H9 (cell line): ENCODE data around the gene TADA2B. TPM values are rescaled to one million over a fixed set of nuclear protein-coding genes. Genes with fewer than 3 reads are reported as not detected.
A peak's percentile ranks its signal among the peaks of the same experiment; 100 is the strongest.

Experiments
- DNase-seq: peaks from one replicate; pipeline ENCODE4 v3.0.0-alpha.2; 2017
- H2AFZ ChIP-seq: one replicate; pipeline ENCODE4 v1.6.1; 2013; ENCODE audit warnings: mild to moderate bottlenecking, low read length, control low read depth, moderate library complexity
- H2AK5ac ChIP-seq: 2 replicates; pipeline ENCODE4 v1.6.1; 2013; ENCODE audit warnings: low read length, control low read depth, mixed read lengths; ENCODE audit not compliant: insufficient read length
- H2BK120ac ChIP-seq: one replicate; pipeline ENCODE4 v1.6.1; 2013; ENCODE audit warnings: low read depth, mild to moderate bottlenecking, low read length, control low read depth, inconsistent platforms; ENCODE audit not compliant: poor library complexity, severe bottlenecking
- H2BK12ac ChIP-seq: 2 replicates; pipeline ENCODE4 v1.6.1; 2013; ENCODE audit warnings: low read length, control low read depth, mixed read lengths, low read depth; ENCODE audit not compliant: insufficient read length
- H2BK15ac ChIP-seq: 2 replicates; pipeline ENCODE4 v1.6.1; 2013; ENCODE audit warnings: low read depth, low read length, control low read depth
- H2BK20ac ChIP-seq: one replicate; pipeline ENCODE4 v1.6.1; 2013; ENCODE audit warnings: low read depth, mild to moderate bottlenecking, low read length, control low read depth, inconsistent platforms; ENCODE audit not compliant: poor library complexity, severe bottlenecking
- H2BK5ac ChIP-seq: 2 replicates; pipeline ENCODE4 v1.6.1; 2013; ENCODE audit warnings: low read length, control low read depth, mixed read lengths; ENCODE audit not compliant: insufficient read length
- H3K14ac ChIP-seq: 2 replicates; pipeline ENCODE4 v1.6.1; 2013; ENCODE audit warnings: low read length, control low read depth; ENCODE audit not compliant: insufficient read depth
- H3K18ac ChIP-seq: 2 replicates; pipeline ENCODE4 v1.6.1; 2013; ENCODE audit warnings: low read depth, mild to moderate bottlenecking, mixed read lengths, low read length, control low read depth; ENCODE audit not compliant: insufficient read length
- H3K23ac ChIP-seq: 2 replicates; pipeline ENCODE4 v1.6.1; 2013; ENCODE audit warnings: low read length, control low read depth, mixed read lengths, low read depth; ENCODE audit not compliant: insufficient read length
- H3K23me2 ChIP-seq: 2 replicates; pipeline ENCODE4 v1.6.1; 2013; ENCODE audit warnings: low read depth, mild to moderate bottlenecking, mixed read lengths, low read length, control low read depth; ENCODE audit not compliant: insufficient read length, poor library complexity, severe bottlenecking
- H3K27ac ChIP-seq: 2 replicates; pipeline ENCODE4 v1.5.1; 2013; ENCODE audit warnings: low read length, control low read depth, mixed read lengths, low read depth; ENCODE audit not compliant: insufficient read length
- H3K27me3 ChIP-seq: 2 replicates; pipeline ENCODE4 v1.6.1; 2013; ENCODE audit warnings: low read length, control low read depth, inconsistent platforms; ENCODE audit not compliant: insufficient read depth
- H3K4ac ChIP-seq: 2 replicates; pipeline ENCODE4 v1.6.1; 2013; ENCODE audit warnings: low read depth, mild to moderate bottlenecking, control low read depth, inconsistent platforms, low read length, moderate library complexity
- H3K4me1 ChIP-seq: 2 replicates; pipeline ENCODE4 v1.6.1; 2013; ENCODE audit warnings: low read length, control low read depth, inconsistent platforms; ENCODE audit not compliant: insufficient read depth
- H3K4me2 ChIP-seq: 2 replicates; pipeline ENCODE4 v1.6.1; 2013; ENCODE audit warnings: low read length, control low read depth, mixed read lengths; ENCODE audit not compliant: insufficient read length, insufficient read depth
- H3K56ac ChIP-seq: 2 replicates; pipeline ENCODE4 v1.6.1; 2013; ENCODE audit warnings: low read depth, mild to moderate bottlenecking, mixed read lengths, low read length, control low read depth; ENCODE audit not compliant: insufficient read length
- H3K79me1 ChIP-seq: 2 replicates; pipeline ENCODE4 v1.6.1; 2013; ENCODE audit warnings: low read depth, mild to moderate bottlenecking, moderate library complexity, low read length, control low read depth, inconsistent platforms; ENCODE audit not compliant: insufficient read depth, poor library complexity, severe bottlenecking
- H3K79me2 ChIP-seq: 2 replicates; pipeline ENCODE4 v1.6.1; 2013; ENCODE audit warnings: low read length, control low read depth, inconsistent platforms; ENCODE audit not compliant: insufficient read depth
- H3K9ac ChIP-seq: 2 replicates; pipeline ENCODE4 v1.6.1; 2013; ENCODE audit warnings: low read length, control low read depth, mixed read lengths; ENCODE audit not compliant: insufficient read length; ENCODE audit errors: extremely low read depth
- H3K9me3 ChIP-seq: one replicate; pipeline ENCODE4 v1.6.1; 2013; ENCODE audit warnings: low read depth, low read length, inconsistent platforms; ENCODE audit not compliant: control insufficient read depth
- H3T11ph ChIP-seq: one replicate; pipeline ENCODE4 v1.6.1; 2013; ENCODE audit warnings: mild to moderate bottlenecking, low read length, control low read depth, inconsistent platforms
- H4K20me1 ChIP-seq: one replicate; pipeline ENCODE4 v1.6.1; 2013; ENCODE audit not compliant: control insufficient read depth, insufficient read length, insufficient read depth
- H4K5ac ChIP-seq: 2 replicates; pipeline ENCODE4 v1.6.1; 2013; ENCODE audit warnings: low read depth, mild to moderate bottlenecking, mixed read lengths, low read length, control low read depth; ENCODE audit not compliant: insufficient read length
- H4K8ac ChIP-seq: replicated peaks from 2 replicates; pipeline ENCODE4 v1.6.1; 2013; ENCODE audit warnings: low read length, control low read depth, mixed read lengths, low read depth; ENCODE audit not compliant: insufficient read length
- H4K91ac ChIP-seq: 2 replicates; pipeline ENCODE4 v1.6.1; 2013; ENCODE audit warnings: low read depth, mild to moderate bottlenecking, moderate library complexity, mixed read lengths, low read length, control low read depth; ENCODE audit not compliant: insufficient read length
- H3K27ac Mint-ChIP-seq, 3 experiments: 2 replicates in 2 of 3; 3 replicates in 1 of 3; pipeline ENCODE4 v1.8.0; 2020 to 2021; ENCODE audit warnings: mixed read lengths in 3 of 3, mild to moderate bottlenecking in 1 of 3, moderate library complexity in 1 of 3
- H3K27me3 Mint-ChIP-seq: 2 replicates; pipeline ENCODE4 v1.8.0; 2021; ENCODE audit warnings: low read depth, mild to moderate bottlenecking, moderate library complexity, mixed read lengths
- H3K36me3 Mint-ChIP-seq, 3 experiments: 2 replicates in 2 of 3; 3 replicates in 1 of 3; pipeline ENCODE4 v1.8.0; 2020 to 2021; ENCODE audit warnings: low read depth in 3 of 3, mixed read lengths in 3 of 3; ENCODE audit not compliant: insufficient read depth in 1 of 3
- H3K4me1 Mint-ChIP-seq, 2 experiments: 2 replicates each; pipeline ENCODE4 v1.8.0; 2020; ENCODE audit warnings: mixed read lengths in 2 of 2
- H3K4me3 Mint-ChIP-seq, 2 experiments: 2 replicates in 1 of 2; 3 replicates in 1 of 2; pipeline ENCODE4 v1.8.0; 2020 to 2021; ENCODE audit warnings: mild to moderate bottlenecking in 2 of 2, mixed read lengths in 2 of 2, moderate library complexity in 1 of 2
- H3K9me3 Mint-ChIP-seq, 2 experiments: 2 replicates in 1 of 2; 3 replicates in 1 of 2; pipeline ENCODE4 v1.8.0; 2020; ENCODE audit warnings: mild to moderate bottlenecking in 2 of 2, mixed read lengths in 2 of 2, moderate library complexity in 1 of 2
- CTCF ChIP-seq: fragments of 200-600 bp; sonication (generic); conservative IDR thresholded peaks from 3 replicates; pipeline ENCODE4 v1.8.0; 2021; ENCODE audit warnings: antibody characterized with exemption, mild to moderate bottlenecking
- WGBS: extraction: QIAGEN DNeasy Blood & Tissue Kit; methylation state at CpG from one replicate; pipeline ENCODE4 v1.1.7; 2013; ENCODE audit warnings: missing lambda C conversion rate, low lambda C conversion rate, mixed read lengths; ENCODE audit not compliant: insufficient read length; ENCODE audit errors: extremely low coverage; 5-methylcytosine and 5-hydroxymethylcytosine counted together
- total RNA-seq: library from RNA; stranded (reverse); gene quantifications from 2 replicates; pipeline ENCODE4 v1.2.1, GENCODE V29; 2021

Gene TADA2B
- total RNA-seq, 1 experiment from 2014 or later, result 14.0 TPM

GRCh38 chr4:7014815-7015214, 28.4 kb upstream of the TADA2B start:
- H3K9me3 ChIP-seq, result no peaks in the 10 kb centered on the region
- no peak overlapping the region for H2BK120ac ChIP-seq
- no CpG with 5 or more reads among the region's 12 CpGs for WGBS
- no peak overlapping the region for H3K56ac ChIP-seq
- H2AFZ ChIP-seq, result no peak overlapping the region
- no peak overlapping the region for H3K23ac ChIP-seq
- no peak overlapping the region for H4K91ac ChIP-seq
- no peaks in the 10 kb centered on the region for H3K4me1 ChIP-seq
- peaks cover 34 to 85% (median 57%) of the 10 kb centered on the region in 3 experiments; a peak in 6 of 7 replicates for H3K36me3 Mint-ChIP-seq
- H4K8ac ChIP-seq, result no peak overlapping the region
- H3K18ac ChIP-seq, result no peak overlapping the region
- H3K27me3 Mint-ChIP-seq, result no peaks in the 10 kb centered on the region; the same call in 1 of the 2 replicates
- H2BK5ac ChIP-seq, result no peak overlapping the region
- peaks cover 2 to 4% of the 10 kb centered on the region in 2 experiments; a peak in 3 of 4 replicates for H3K4me1 Mint-ChIP-seq
- H3K79me2 ChIP-seq, result no peaks in the 10 kb centered on the region
- no peak overlapping the region for H3K4me3 Mint-ChIP-seq
- no peak overlapping the region for H3K4ac ChIP-seq
- no peaks in the 10 kb centered on the region for H3K27me3 ChIP-seq
- no peak overlapping the region for H2BK15ac ChIP-seq
- H3K9ac ChIP-seq, result no peak overlapping the region
- H4K5ac ChIP-seq, result no peak overlapping the region
- DNase-seq, result no peak
- no peak for TF ChIP-seq CTCF
- H2AK5ac ChIP-seq, result no peak overlapping the region
- no peak overlapping the region for H2BK20ac ChIP-seq
- H3K27ac Mint-ChIP-seq, result peak overlapping the region in 1 of 3 experiments; percentile 74; a peak in 1 of 7 replicates
- no peak overlapping the region for H3K14ac ChIP-seq
- H3K23me2 ChIP-seq, result no peaks in the 10 kb centered on the region
- H4K20me1 ChIP-seq, result no peaks in the 10 kb centered on the region
- no peak overlapping the region for H3T11ph ChIP-seq
- H3K4me2 ChIP-seq, result no peak overlapping the region
- no peak overlapping the region for H2BK12ac ChIP-seq
- H3K79me1 ChIP-seq, result no peaks in the 10 kb centered on the region
- no peaks in the 10 kb centered on the region; a peak in 1 of 5 replicates for H3K9me3 Mint-ChIP-seq
- no peak overlapping the region for H3K27ac ChIP-seq
